A673 (cell line): ENCODE results near the gene BARX1. TPM values are rescaled to one million over a fixed set of nuclear protein-coding genes. Genes with fewer than 3 reads are reported as not detected.
A peak's percentile ranks its signal among the peaks of the same experiment; 100 is the strongest.

Source experiments
- BruUV-seq: library from RNA; stranded (reverse); fragments of 400-500 nt; replicated peaks from 2 replicates; lab custom pipeline; 2021; lab: Mats Ljungman, UMichigan
- CTCF ChIA-PET: fragments of 300-600 bp; sonication (Branson Sonifier 250); formaldehyde crosslinking; loops from one replicate; lab custom pipeline; 2022; ENCODE audit warnings: antibody characterized with exemption; lab: Charles Lee
- POLR2A ChIA-PET: fragments of 300-600 bp; sonication (Branson Sonifier 250); formaldehyde crosslinking; loops from one replicate; lab custom pipeline; 2022; ENCODE audit warnings: antibody characterized with exemption; ENCODE audit not compliant: low non-redundant PET; lab: Charles Lee
- DNase-seq: peaks from one replicate; pipeline ENCODE4 v3.0.0-alpha.2; 2015; ENCODE audit warnings: low spot score
- H3K27ac ChIP-seq: fragments of 200-600 bp; sonication (generic); 2 replicates; pipeline ENCODE4 v1.5.1; 2016; ENCODE audit warnings: mixed run types, low read depth, mild to moderate bottlenecking, mixed read lengths, antibody characterized with exemption, low read length; ENCODE audit not compliant: poor library complexity, severe bottlenecking
- H3K27me3 ChIP-seq: fragments of 200-600 bp; sonication (generic); replicated peaks from 2 replicates; pipeline ENCODE4 v1.6.1; 2017; ENCODE audit warnings: mixed run types, low read depth, mild to moderate bottlenecking, mixed read lengths, antibody characterized with exemption, low read length; ENCODE audit not compliant: insufficient read depth, poor library complexity
- H3K36me3 ChIP-seq: fragments of 200-600 bp; sonication (generic); 2 replicates; pipeline ENCODE4 v1.6.1; 2016; ENCODE audit warnings: mixed run types, mild to moderate bottlenecking, mixed read lengths, antibody characterized with exemption, low read length; ENCODE audit not compliant: insufficient read depth, poor library complexity, severe bottlenecking
- H3K4me1 ChIP-seq: fragments of 200-600 bp; sonication (generic); 2 replicates; pipeline ENCODE4 v1.6.1; 2017; ENCODE audit warnings: mixed run types, mild to moderate bottlenecking, mixed read lengths, antibody characterized with exemption, low read length; ENCODE audit not compliant: insufficient read depth, poor library complexity, severe bottlenecking
- H3K4me3 ChIP-seq: fragments of 200-600 bp; sonication (generic); 2 replicates; pipeline ENCODE4 v1.5.1; 2016; ENCODE audit warnings: low read depth, mixed run types, mild to moderate bottlenecking, mixed read lengths, low read length; ENCODE audit not compliant: poor library complexity, severe bottlenecking
- H3K9me3 ChIP-seq: fragments of 200-600 bp; sonication (generic); 2 replicates; pipeline ENCODE4 v1.6.1; 2016; ENCODE audit warnings: mixed run types, low read depth, mild to moderate bottlenecking, mixed read lengths, antibody characterized with exemption, low read length; ENCODE audit not compliant: poor library complexity, severe bottlenecking
- EZH2 ChIP-seq: fragments of 200-600 bp; sonication (generic); IDR thresholded peaks from 2 replicates; pipeline ENCODE4 v1.6.1; 2017; ENCODE audit warnings: borderline replicate concordance, low read depth, mild to moderate bottlenecking, mixed read lengths, antibody characterized with exemption, low read length; ENCODE audit not compliant: poor library complexity, severe bottlenecking
- intact Hi-C: fragments of 100-400 bp; cut with micrococcal nuclease; formaldehyde crosslinking; loops from one replicate; pipeline ENCODE4 v1.10.0; 2022; ENCODE audit not compliant: unreplicated experiment
- total RNA-seq: library from RNA; stranded (reverse); gene quantifications from 2 replicates; pipeline ENCODE4 v1.2.3, GENCODE V29; 2021
- TF ChIP-seq, protein P1 (sequence below): fragments of 300-800, 200-600 bp; sonication (generic); conservative IDR thresholded peaks from 2 replicates; pipeline ENCODE4 v1.5.1; 2017; ENCODE audit warnings: low read depth, mild to moderate bottlenecking, antibody characterized with exemption, low read length, moderate library complexity, mixed read lengths

BARX1 gene
- total RNA-seq, 1 experiment from 2014 or later = 9.8 TPM

DNA sequence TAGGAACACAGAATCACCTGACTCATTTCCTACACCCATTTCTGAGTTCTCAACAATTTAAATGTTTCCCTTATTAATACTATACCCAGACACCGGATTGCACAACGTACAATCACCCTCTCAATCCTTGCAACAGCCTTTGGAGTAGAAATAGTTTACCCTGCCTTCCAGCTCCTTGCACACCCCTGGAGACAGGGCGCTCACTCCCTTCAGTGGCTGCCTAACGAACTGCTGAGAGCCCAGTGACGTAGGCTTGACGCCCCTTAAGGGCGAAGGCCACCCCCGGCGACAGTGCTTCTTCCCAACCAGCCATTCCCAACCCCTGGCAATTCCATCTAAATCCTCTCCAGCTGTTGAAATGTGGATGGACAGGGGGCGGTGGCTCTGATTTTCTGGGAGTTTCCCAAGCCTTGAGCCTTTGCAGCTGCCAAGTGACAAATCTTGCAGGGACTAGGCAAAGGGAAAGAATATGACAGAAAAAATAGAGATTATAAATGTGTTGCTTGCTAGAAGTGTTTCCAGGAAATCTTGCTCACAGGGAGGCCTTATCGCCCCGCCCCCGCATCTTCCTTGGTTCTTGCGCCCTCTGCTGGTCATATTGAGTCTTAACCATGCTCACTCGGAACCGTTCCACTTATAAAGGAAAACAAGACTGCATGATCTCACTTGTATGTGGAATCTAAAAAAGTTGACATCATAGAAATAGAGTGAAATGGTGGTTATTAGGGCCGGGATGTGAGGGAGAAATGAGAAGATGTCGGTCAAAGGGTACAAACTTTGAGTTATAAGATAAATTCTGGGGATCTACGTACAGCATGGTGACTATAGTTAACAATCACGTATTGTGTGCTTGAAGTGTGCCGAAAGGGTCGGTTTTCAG is 7.6 kb upstream of the BARX1 start:
- CTCF ChIA-PET = interaction anchor here (1.0 to 1.6 kb wide), 2 partner anchors 135 to 148 kb away, joined by 3 to 4 read pairs; no protein-coding TSS in a partner anchor
- POLR2A ChIA-PET = no interaction called here
- no peak for TF ChIP-seq EZH2
- TF ChIP-seq, protein P1, sequence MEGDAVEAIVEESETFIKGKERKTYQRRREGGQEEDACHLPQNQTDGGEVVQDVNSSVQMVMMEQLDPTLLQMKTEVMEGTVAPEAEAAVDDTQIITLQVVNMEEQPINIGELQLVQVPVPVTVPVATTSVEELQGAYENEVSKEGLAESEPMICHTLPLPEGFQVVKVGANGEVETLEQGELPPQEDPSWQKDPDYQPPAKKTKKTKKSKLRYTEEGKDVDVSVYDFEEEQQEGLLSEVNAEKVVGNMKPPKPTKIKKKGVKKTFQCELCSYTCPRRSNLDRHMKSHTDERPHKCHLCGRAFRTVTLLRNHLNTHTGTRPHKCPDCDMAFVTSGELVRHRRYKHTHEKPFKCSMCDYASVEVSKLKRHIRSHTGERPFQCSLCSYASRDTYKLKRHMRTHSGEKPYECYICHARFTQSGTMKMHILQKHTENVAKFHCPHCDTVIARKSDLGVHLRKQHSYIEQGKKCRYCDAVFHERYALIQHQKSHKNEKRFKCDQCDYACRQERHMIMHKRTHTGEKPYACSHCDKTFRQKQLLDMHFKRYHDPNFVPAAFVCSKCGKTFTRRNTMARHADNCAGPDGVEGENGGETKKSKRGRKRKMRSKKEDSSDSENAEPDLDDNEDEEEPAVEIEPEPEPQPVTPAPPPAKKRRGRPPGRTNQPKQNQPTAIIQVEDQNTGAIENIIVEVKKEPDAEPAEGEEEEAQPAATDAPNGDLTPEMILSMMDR = peak; percentile 87
- Histone ChIP-seq H3K4me3 (no peak overlapping the region), H3K27ac (no peak overlapping the region), H3K9me3 (no peaks in the 10 kb centered on the region), H3K27me3 (peaks cover 31% of the 10 kb centered on the region), H3K36me3 (no peaks in the 10 kb centered on the region), H3K4me1 (peaks cover 19% of the 10 kb centered on the region)
- DNase-seq = peak; percentile 92
- intact Hi-C loops = loop anchor here (1.0 to 10.0 kb wide), 3 partner anchors 140 to 808 kb away; no protein-coding TSS in a partner anchor
- no TSS peak for BruUV-seq

DNA sequence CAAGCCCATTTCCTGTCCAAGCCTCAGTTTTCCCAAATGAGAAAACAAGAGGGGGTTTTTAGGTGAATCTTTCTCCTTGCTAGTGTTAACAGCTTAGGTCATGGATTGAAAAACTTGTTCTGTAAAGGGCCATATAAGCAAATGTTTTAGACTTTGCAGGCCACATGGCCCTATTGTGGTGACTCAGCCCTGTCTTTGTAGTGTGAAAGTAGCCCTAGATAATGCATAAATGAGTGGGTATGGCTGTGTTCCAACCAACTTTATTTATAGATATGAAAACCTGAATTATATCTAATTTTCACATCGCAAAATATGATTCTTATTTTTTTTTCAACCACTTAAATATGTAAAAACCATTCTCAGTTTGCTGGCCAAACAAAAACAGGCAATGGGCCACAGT is 6.9 kb upstream of the BARX1 start:
- no peak for DNase-seq
- peaks cover 38% of the 10 kb centered on the region for H3K27me3 ChIP-seq
- ChIA-PET POLR2A (no interaction called here), CTCF (interaction anchor here (1.0 to 1.6 kb wide), 2 partner anchors 134 to 147 kb away, joined by 3 to 4 read pairs; no protein-coding TSS in a partner anchor)
- H3K4me1 ChIP-seq = peaks cover 19% of the 10 kb centered on the region
- no peaks in the 10 kb centered on the region for H3K9me3 ChIP-seq
- intact Hi-C loops = loop anchor here (5.0 to 10.0 kb wide), 2 partner anchors 140 to 807 kb away; no protein-coding TSS in a partner anchor
- H3K27ac ChIP-seq = no peak overlapping the region
- BruUV-seq = no TSS peak
- H3K4me3 ChIP-seq = no peak overlapping the region
- TF ChIP-seq, protein P1 = no peak
- no peak for TF ChIP-seq EZH2
- H3K36me3 ChIP-seq = no peaks in the 10 kb centered on the region

DNA sequence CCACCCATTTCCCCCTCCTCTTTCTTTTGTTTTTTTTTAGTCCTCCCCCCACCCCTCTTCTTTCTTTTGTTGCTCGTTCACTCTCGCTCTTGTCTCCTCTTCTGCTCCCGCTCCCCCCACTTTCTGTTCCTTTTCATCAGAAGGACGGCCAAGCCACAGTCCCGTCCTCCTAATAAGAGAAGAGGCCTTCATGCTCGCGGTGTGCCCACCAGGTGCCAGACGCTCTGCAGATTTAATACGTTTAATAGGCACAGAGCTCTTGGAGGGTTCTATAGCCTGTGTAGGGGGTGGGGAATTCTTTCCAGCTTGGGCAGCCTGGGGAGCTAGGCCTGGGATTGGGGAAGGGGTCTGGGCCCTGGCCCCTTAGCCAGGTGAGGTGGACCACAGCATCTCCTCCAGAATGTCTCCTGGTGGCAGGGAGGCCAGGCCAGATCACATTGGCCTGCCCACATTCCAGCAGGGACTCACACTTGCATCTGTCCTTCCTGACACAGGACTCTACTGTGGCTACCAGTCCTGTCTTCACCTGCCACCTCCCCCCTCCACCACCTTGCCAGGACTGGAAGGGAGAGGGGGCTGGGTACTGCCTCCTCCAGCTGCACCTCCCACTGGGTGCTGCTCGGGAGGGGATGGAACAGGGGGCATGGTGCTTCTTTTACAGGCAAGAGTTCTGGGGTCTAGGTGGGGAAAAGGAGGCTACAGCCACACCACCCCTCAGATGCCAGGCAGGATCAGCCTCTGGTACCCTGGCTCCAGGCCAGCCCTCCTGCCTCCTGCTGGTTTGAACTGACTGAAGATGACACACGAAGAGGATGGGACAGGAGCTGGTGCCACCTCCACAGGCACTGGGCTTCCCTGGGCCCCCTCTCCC is 6.1 kb upstream of the BARX1 start:
- CTCF ChIA-PET = no interaction called here
- POLR2A ChIA-PET = no interaction called here
- Histone ChIP-seq H3K9me3 (no peaks in the 10 kb centered on the region), H3K4me3 (no peak overlapping the region), H3K27ac (no peak overlapping the region), H3K27me3 (peaks cover 41% of the 10 kb centered on the region), H3K36me3 (no peaks in the 10 kb centered on the region), H3K4me1 (peaks cover 19% of the 10 kb centered on the region)
- no TSS peak for BruUV-seq
- intact Hi-C loops = loop anchor here (5.0 to 10.0 kb wide), 2 partner anchors 139 to 806 kb away; no protein-coding TSS in a partner anchor
- no peak for DNase-seq
- TF ChIP-seq, protein P1 = no peak
- no peak for TF ChIP-seq EZH2
